OCI-LY7 (cell line): Measurements from ENCODE around the gene MEP1A. TPM values are rescaled to one million over a fixed set of nuclear protein-coding genes. Genes with fewer than 3 reads are reported as not detected.
"Not testable (repeated sequence)": the region's sequence is repeated elsewhere in the genome, so short reads cannot be mapped to it uniquely, and the experiment has no call there.

Experiments
- BruUV-seq: library from RNA; stranded (reverse); fragments of 400-500 nt; replicated peaks from 2 replicates; lab custom pipeline; 2021; lab: Mats Ljungman, UMichigan
- CTCF ChIA-PET: fragments of 300-600 bp; sonication (Branson Sonifier 250); formaldehyde crosslinking; loops from one replicate; lab custom pipeline; 2022; ENCODE audit warnings: antibody characterized with exemption; ENCODE audit not compliant: unreplicated experiment; lab: Charles Lee
- POLR2A ChIA-PET: fragments of 300-600 bp; sonication (Branson Sonifier 250); formaldehyde crosslinking; loops from one replicate; lab custom pipeline; 2022; ENCODE audit warnings: antibody characterized with exemption; lab: Charles Lee
- DNase-seq: peaks from one replicate; pipeline ENCODE4 v3.0.0-alpha.2; 2015; ENCODE audit warnings: low spot score
- H2AFZ ChIP-seq: fragments of 200-600 bp; sonication (generic), shearing (Covaris generic); 2 replicates; pipeline ENCODE4 v1.6.1; 2014; ENCODE audit warnings: mild to moderate bottlenecking, antibody characterized with exemption, low read length, moderate library complexity
- H3K27ac ChIP-seq: fragments of 200-600 bp; sonication (generic); 2 replicates; pipeline ENCODE4 v1.5.1; 2014; ENCODE audit warnings: mixed run types, low read depth, mild to moderate bottlenecking, moderate library complexity, low read length, inconsistent platforms; ENCODE audit not compliant: poor library complexity, severe bottlenecking
- H3K36me3 ChIP-seq: fragments of 200-600 bp; sonication (generic); 2 replicates; pipeline ENCODE4 v1.6.1; 2014; ENCODE audit warnings: mild to moderate bottlenecking, antibody characterized with exemption, low read length, moderate library complexity, mixed read lengths; ENCODE audit not compliant: insufficient read depth
- H3K4me1 ChIP-seq: fragments of 200-600 bp; sonication (generic); 2 replicates; pipeline ENCODE4 v1.5.1; 2014; ENCODE audit warnings: mild to moderate bottlenecking, low read length; ENCODE audit not compliant: insufficient read depth, poor library complexity, severe bottlenecking
- H3K4me2 ChIP-seq: fragments of 200-600 bp; sonication (generic); 2 replicates; pipeline ENCODE4 v1.6.1; 2014; ENCODE audit warnings: mild to moderate bottlenecking, low read length
- H3K4me3 ChIP-seq: fragments of 200-600 bp; sonication (generic); 2 replicates; pipeline ENCODE4 v1.5.1; 2014; ENCODE audit warnings: mild to moderate bottlenecking, low read depth, low read length; ENCODE audit not compliant: poor library complexity, severe bottlenecking
- H3K79me2 ChIP-seq: fragments of 200-600 bp; sonication (generic); 2 replicates; pipeline ENCODE4 v1.6.1; 2016; ENCODE audit warnings: low read depth, mild to moderate bottlenecking, low read length, moderate library complexity, mixed read lengths; ENCODE audit not compliant: insufficient read depth
- H3K9me2 ChIP-seq: fragments of 200-600 bp; sonication (generic); 2 replicates; pipeline ENCODE4 v1.6.1; 2016; ENCODE audit warnings: mild to moderate bottlenecking, low read length, mixed read lengths; ENCODE audit not compliant: insufficient read depth
- H3K9me3 ChIP-seq: fragments of 200-600 bp; sonication (generic); 2 replicates; pipeline ENCODE4 v1.6.1; 2014; ENCODE audit warnings: mild to moderate bottlenecking, mixed run types, low read length, mixed read lengths
- H4K20me1 ChIP-seq: fragments of 200-600 bp; sonication (generic); 2 replicates; pipeline ENCODE4 v1.6.1; 2014; ENCODE audit warnings: mild to moderate bottlenecking, antibody characterized with exemption, low read length, moderate library complexity, mixed read lengths; ENCODE audit not compliant: insufficient read depth
- CTCF ChIP-seq: fragments of 200-600 bp; sonication (generic); conservative IDR thresholded peaks from 2 replicates; pipeline ENCODE4 v1.5.1; 2014; ENCODE audit warnings: mild to moderate bottlenecking, antibody characterized with exemption, low read length, moderate library complexity, mixed read lengths
- EZH2phosphoT487 ChIP-seq: fragments of 200-600 bp; sonication (generic); IDR thresholded peaks from 2 replicates; pipeline ENCODE4 v1.6.1; 2018; ENCODE audit warnings: low read depth, borderline replicate concordance, mild to moderate bottlenecking, mixed run types, antibody characterized with exemption, low read length, moderate library complexity, mixed read lengths
- intact Hi-C: fragments of 100-400 bp; cut with micrococcal nuclease; formaldehyde crosslinking; loops from one replicate; pipeline ENCODE4 v1.10.0; 2022; ENCODE audit not compliant: unreplicated experiment
- total RNA-seq, 2 experiments: library from RNA; depleted of rRNA in 1 of 2; stranded (reverse); fragments of >200 nt in 1 of 2; shearing (Covaris generic) in 1 of 2; gene quantifications; 2 replicates each; pipeline ENCODE4 v1.2.3, GENCODE V29; 2014 to 2022

Gene MEP1A
- total RNA-seq, 2 experiments from 2014 or later = not detected

DNA sequence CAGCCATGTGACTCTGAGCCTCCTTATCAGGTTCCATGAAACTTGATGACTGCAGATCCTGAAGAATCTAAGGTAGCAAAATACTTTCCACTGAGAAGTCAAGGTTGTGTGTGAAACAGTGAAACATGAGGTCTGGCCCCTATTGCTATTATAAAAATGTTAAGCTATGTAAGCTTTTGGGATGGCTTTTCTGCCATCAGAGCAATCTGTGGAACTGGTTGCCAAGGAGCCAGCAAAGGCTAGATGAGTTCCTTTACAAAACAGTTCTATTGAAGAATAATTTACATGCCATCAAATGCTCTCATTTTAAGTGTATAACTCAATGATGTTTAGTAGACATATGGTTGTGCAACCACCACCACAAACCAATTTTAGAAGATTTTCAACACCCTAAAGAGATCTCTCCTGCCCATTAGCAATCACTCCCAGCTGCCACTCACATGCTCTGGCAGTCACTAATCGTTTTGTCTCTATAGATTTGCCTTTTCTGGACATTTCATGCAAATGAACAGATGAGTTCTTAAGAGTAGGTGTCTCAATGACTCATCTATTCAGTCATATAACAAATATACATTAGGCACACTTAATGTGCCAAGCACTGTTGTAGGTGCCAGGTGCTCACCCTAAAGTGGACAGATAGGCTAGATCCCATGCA is 19.9 kb upstream of the MEP1A start:
- H2AFZ ChIP-seq = no peak overlapping the region
- no peak overlapping the region for H3K27ac ChIP-seq
- no peak overlapping the region for H3K4me2 ChIP-seq
- no peaks in the 10 kb centered on the region for H3K79me2 ChIP-seq
- no peak for DNase-seq
- no TSS peak for BruUV-seq
- ChIA-PET POLR2A (no interaction called here), CTCF (no interaction called here)
- H3K4me3 ChIP-seq = no peak overlapping the region
- intact Hi-C loops = no loop called here
- H4K20me1 ChIP-seq = no peaks in the 10 kb centered on the region
- H3K4me1 ChIP-seq = no peaks in the 10 kb centered on the region
- no peak for TF ChIP-seq CTCF
- no peak for TF ChIP-seq EZH2phosphoT487
- no peaks in the 10 kb centered on the region for H3K9me3 ChIP-seq
- no peaks in the 10 kb centered on the region for H3K9me2 ChIP-seq
- H3K36me3 ChIP-seq = no peaks in the 10 kb centered on the region

DNA sequence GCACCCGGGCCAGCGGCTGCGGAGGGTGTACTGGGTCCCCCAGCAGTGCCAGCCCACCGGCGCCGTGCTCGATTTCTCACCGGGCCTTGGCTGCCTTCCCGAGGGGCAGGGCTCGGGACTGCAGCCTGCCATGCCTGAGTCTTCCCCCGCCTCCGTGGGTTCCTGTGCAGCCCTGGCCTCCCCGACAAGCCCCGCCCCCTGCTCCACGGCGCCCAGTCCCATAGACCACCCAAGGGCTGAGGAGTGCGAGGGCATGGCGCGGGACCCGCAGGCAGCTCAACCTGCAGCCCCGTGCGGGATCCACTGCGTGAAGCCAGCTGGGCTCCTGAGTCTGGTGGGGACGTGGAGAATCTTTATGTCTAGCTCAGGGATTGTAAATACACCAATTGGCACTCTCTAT is 18.5 kb upstream of the MEP1A start:
- H3K9me2 ChIP-seq, intact Hi-C loops, BruUV-seq, H3K4me1 ChIP-seq, H3K79me2 ChIP-seq, H3K9me3 ChIP-seq, H3K27ac ChIP-seq, H3K4me2 ChIP-seq, POLR2A ChIA-PET, H4K20me1 ChIP-seq, DNase-seq, H2AFZ ChIP-seq, H3K36me3 ChIP-seq, CTCF ChIA-PET, H3K4me3 ChIP-seq: not testable (repeated sequence)

DNA sequence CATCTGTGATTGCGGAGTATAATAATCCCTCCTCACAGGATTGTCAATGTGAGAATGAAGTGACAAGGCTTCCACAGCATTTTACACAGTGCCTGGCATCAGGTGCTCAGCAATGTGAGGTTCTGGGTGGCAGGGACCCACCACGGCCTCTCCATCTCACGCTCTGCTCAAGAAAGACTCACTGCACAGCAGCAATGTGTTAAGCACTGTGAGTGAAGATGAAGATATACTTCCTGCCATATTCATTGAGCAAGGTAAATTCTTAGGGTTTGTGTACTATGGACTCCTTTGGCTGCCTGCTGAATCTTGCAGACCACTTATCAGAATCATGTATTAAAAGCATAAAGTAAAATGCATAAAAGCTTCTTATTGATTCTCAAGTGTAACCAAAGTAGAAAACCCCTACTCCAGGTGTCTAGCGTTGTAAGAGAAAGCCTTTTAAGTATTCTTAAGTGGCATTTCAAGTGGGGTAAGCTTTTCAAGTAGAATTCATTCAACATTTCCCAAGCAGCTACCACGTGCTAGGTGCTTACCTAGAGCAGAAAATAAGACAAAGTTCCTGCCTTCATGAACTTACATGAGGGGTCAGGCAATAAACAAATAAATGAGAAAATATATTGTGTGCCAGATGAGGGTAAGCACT is 17.0 kb upstream of the MEP1A start:
- intact Hi-C loops = no loop called here
- H3K9me2 ChIP-seq = no peaks in the 10 kb centered on the region
- H3K4me3 ChIP-seq = no peak overlapping the region
- ChIA-PET CTCF (no interaction called here), POLR2A (no interaction called here)
- BruUV-seq = no TSS peak
- no peaks in the 10 kb centered on the region for H4K20me1 ChIP-seq
- no peak overlapping the region for H3K27ac ChIP-seq
- H3K79me2 ChIP-seq = no peaks in the 10 kb centered on the region
- no peaks in the 10 kb centered on the region for H3K4me1 ChIP-seq
- H3K4me2 ChIP-seq = no peak overlapping the region
- no peak overlapping the region for H2AFZ ChIP-seq
- TF ChIP-seq CTCF (no peak), EZH2phosphoT487 (no peak)
- no peak for DNase-seq
- no peaks in the 10 kb centered on the region for H3K36me3 ChIP-seq
- no peaks in the 10 kb centered on the region for H3K9me3 ChIP-seq
